Measurements from ENCODE around the gene TRIL.
A peak's percentile ranks its signal among the peaks of the same experiment; 100 is the strongest.

Gene TRIL

DNA sequence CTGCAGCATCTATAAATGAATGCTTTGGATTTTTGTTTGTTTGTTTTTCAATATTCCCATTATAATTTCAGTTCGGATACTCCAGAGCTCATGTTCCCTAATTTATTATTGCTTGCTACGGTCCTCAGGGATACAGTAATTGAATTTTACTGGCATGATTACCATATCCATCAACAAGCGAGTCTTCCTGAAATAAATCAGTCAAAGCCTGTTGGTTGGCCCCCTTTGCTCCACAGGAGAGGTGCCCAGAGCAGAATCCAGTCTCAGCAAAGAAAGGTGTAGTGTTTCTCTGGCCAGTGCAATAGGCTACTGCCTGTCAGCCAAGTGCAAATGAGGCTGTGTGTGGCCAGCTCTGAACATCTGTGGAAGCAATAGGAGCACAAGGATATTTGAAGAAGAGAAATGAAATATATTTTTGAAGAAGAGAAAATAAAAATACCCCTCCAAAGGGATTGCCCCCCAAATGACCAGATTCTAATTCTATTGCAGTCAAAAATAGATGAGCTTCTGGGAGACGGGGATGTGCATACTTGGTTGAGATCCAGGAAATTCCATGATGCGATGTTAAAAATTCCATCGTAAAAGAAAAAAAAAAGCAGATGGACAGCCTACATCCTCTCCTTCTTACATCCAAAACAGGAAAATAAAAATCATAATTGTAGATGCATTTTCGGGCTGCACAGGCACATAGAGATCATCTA lies 18.1 kb downstream of the TRIL start:
- DNase-seq = no peak

DNA sequence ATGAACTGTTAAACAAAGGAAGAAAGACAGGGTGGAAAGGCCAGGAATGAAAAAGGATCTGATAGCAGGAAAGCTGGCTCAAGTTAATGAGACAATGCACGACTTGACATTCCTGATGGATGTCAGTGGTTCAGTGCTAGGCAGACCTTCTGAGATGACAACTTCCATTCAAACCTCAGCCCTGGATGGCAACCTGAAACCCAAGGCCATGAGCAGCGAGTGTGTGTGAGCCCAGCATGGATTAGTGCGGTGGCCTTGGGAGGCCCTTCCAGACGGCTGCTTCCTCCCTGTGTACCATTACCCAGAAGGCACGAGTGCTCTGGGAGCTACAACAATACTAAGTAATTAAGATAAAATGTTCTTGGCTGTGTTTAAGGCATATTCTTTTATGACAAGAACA lies 18.8 kb downstream of the TRIL start:
- no peak for DNase-seq

DNA sequence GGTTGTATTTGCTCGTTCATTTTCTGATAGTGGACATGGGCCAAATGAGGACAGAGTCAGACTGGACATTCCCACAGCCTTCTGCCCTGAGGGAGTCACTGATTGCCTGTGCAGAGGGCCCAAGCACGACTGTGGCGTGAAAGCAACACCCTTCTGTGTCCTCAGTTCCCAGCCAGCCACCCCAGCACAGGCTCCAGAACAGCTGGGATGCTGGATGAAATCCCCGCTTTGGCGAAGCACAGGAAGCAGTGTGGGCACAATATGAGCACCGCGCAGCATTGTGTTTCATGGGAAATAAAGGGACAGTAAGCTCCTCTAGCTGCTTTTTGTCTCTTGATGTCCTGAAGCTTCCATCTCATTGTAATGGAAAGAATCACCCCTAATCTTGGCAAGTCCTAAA lies 20.5 kb downstream of the TRIL start:
- no peak for DNase-seq

DNA sequence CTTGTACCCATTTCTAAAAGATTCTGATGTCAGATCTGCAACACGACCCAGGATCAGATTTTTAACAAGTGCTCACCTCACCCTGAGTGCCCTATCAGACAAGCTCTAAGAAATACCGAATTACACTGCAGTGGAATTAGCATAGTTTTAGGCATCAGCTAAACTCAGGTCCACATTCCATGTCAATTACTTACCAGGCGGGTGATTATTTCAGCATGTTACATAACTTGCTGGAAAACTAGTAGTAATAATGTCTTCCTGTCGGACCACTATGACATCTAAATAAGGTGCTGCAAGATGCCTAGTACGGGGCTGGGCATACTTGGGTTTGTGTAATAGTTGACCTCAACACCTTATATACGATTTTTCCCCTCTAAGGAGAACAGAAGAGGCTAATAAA lies 21.0 kb downstream of the TRIL start:
- no peak for DNase-seq

DNA sequence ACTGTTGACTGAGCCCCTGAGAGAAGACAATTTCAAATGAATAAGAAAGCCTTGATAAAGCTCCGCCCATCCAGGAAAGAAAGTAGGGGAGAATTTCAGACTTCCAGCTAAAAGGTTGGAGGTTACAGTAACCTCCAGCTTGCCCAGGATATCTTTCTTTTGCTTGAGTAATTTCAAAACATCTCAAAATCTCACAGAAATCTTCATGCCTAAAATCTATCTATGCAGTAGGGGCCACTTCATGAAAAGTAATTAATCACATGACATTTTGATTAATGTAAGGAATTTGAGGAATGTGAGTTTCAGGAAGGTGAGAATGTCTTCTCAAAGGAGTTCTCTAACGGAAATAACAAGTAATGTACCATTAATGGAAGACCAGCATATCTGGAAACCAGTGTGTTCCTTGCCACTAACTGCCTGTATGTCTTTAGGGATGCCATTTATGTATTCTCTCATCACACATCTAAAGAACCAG lies 24.2 kb downstream of the TRIL start:
- no peak for DNase-seq

DNA sequence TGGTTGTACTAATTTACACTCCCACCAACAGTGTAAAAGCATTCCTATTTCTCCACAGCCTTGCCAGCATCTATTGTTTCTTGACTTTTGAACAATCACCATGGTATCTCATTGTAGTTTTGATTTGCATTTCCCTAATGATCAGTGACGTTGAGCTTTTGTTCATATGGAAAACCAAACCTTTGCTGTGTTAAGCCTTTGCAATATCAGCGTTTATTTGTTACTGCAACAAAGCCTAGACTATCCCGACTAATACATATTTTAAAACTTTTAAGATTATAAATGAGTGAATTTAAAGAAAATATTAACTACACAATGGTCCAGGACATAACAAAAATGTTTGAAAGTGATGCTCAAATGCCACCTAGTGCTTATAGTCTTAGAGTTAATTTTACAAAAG lies 26.6 kb downstream of the TRIL start:
- no peak for DNase-seq

DNA sequence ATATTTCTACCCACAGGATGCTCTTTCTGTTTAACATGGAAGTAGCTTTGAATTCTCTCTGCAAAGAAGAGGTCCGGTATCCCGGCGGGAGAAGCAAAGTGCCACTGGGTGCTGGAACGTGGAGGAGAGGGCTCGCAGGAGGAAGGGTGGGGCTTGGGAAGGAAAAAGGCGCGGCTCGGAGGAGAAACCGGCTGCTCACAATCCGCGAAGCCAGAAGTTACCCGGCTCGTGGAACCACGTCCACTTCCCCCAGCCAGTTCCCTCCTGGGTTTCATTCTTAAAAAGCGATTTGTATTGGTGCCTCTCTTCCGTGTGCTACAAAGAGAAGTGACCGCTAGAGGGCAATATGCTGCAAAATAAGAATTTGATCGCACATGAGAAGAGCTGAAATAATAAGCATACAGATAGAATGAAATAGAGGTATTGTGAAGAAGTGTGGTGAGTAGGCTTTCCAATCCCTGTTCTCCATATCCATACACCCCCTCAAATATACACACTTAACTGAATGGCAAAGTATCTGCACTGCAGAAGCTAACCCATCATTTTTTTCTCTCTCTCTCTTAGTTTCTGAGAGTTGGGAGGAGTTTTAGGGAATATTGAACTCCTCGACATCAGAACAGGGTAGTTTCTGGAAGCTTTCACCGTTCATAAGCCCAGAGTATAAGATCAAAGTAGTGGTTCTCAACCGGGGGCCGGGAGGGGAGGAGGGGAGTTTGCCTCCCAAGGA lies 31.1 kb downstream of the TRIL start:
- DNase-seq = peak; percentile 94

DNA sequence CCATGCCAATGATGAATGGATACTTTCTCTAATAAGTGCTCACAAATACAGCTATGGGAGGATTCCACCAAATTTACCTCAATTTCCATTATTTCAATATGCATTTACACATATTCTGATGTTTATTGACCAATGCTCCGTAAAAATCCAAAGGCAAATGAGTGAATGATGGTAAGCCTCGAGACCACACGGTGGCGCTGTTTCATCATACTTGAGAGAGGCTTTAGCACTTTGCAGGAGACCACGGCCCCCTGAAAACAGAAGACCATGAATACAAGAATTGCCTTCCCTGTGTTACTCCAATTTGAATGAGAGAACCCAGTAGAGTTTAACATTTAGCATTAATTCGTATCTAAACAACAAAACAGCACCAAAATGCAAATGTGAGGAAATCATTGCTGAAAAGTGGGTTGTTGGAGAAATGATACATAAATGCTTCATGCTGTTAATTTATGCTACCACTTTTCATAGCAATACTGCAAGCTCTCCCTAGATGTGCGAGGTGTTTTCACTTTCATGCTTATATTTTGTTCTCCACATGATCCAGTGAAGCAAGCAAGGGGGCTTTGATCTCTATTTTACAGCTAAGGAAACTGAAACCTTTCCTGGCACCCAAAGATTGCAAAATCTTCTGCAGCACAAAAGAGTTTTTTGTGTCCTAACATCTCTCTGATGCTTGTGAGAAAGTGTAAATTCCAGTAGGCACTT lies 35.4 kb downstream of the TRIL start:
- DNase-seq = peak; percentile 77

DNA sequence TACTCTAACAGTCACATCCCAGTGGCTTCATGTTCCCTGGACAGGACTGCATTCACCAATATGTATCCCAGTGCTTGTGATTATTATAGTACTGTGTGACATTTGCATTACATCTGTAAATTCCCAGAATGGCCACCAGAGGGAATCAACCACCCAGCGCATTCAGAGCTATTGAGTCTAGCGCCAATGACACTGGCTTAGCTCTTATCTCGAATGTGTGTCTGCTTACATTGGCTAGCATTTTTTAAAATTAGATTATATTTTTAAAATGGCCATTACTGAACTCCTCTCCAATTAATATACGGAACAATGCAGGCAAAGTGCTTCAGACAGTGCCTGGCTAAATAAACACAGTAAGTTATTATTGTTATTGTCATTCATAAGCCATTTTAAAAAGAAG lies 36.3 kb downstream of the TRIL start:
- peak; percentile 81 for DNase-seq

DNA sequence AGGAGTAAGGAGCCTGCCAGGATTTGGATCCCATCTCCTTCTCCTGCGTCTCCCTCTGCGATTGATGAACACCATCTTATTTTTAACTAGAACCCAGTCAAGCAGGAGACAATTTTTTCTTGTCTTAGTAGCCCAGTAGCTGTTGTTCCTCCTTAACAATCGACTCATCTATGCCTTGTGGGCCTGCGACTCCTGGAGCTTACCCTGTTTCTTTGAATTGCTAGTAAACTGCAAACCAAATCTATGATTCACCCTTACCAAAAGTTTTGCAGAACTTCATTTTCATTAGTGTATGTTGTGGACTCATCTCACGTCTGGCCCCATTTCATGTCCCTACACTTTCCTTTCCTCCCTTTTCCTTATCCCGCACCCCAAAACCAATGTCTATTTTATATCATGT lies 37.7 kb downstream of the TRIL start:
- DNase-seq = no peak

DNA sequence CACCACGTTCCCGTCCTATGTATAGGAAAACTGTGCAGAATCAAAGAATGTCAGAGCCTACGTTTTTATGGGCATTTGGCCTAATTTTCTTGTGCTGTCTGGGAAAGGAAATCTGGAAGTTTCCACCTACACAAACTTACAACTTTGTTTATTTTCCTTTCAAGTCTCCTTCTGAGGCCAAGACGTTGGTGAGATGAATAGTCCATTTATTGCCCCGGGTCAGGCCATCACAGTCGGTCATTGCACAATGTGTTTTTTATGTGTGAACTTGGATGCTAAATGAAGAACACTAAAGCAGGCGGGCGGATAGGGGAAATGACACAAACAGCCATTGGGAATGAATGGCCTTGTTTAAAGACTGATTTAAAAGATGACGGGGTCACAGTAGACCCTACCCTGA lies 38.6 kb downstream of the TRIL start:
- no peak for DNase-seq

DNA sequence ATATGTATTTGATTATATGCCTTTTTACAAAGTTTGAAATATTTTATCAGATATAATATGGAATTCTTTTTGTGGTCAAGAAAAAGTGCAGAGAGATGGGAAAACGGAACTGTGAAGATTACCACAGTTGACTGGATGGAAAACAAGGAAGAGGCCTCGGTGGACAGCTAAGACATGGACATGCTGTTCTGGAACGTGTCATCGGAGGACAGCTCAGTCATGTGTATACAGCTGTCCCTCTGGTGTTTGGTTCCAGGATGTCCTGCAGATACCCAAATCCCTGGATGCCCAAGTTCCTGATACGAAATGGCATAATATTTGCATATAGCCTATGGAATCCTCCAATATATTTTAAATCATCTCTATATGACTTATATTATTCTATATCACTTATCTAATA lies 49.4 kb downstream of the TRIL start:
- DNase-seq = no peak

DNA sequence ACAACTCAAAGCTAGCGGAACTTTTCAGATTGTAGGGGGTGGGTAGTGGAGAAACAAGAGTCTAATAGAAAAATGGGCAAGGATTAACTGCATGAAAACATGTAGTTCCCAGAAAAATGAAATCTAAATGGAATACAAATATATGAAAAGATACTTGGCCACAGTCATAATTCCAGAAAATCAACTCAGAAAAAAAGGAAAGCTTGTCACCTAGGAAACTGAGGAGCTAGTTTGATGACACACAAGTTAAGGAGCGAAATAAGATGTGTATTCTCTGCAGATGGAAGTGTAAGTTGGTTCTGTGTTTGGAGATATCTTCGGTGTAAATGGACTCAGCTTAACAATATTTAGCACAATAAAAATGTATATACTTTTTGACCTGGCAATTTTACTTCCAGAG lies 52.7 kb downstream of the TRIL start:
- no peak for DNase-seq

DNA sequence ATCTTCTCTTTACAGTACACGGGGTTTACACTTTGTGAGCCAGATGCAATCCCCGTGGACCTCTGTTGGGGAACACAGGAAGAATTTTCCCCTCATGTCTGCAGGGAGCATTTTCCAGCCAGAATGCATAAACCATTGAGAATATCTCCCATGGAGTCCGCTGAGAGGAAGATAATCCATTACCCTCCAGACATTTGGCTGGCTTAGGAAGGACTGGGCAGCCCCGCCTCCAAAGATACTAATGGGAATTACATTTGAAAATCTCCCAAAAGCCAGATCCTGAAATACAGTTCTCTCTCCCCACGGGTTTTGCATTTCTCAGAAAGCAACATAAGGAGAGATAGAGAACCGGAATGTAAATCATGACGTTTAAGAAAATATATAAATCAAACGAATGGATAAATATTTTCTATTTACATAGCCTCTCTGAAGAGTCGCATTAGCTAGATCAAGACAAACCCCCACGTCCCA lies 53.5 kb downstream of the TRIL start:
- no peak for DNase-seq

DNA sequence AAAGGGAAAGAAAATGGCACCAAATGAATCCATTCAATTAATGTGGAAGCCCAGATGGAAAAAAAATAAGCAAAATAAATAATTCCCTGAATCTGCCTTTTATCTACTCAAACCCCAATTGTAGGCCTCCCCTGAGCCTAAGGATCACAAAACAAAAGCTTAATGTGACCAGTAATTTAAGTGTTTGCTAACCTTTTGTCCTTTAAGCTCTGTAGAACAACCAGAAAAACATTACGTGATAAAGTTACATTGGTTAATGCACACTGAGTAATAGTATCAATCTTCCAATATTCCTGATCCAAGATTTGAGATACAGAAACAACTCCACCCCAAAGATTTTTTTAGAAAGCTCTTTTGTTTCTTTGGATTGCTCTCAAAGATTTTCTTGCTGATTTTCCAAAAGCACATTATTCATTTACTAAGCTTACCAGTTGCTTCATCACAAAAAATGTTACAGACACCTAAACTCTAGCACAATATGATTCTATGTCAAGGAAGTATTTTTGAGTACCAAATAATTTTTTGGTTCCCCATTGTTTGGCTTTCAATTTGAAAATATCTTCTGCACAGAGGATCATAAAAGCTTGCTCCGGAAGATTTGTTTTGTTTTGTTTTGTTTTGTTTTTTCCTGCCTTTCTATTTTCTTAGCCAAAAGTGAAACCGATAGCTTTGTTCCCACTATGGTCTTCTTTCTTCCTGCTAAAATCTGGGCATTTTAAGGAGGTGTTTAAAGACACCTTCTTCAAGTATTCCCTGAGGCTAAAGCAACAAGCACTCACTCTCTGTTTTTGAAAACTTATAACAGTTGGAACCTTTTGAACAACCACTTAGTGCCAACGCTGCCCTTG lies 54.2 kb downstream of the TRIL start:
- DNase-seq = no peak

All from SHP77 treated with DMSO at 0.1 percent for 48 hours (cell line).